Bone marrow (tissue), 2 donors: Measurements from ENCODE around the gene RTN4RL1.

ENCODE experiments used
- DNase-seq, 2 donors: peaks; one replicate each; lab custom pipeline; 2025; lab: John Stamatoyannopoulos, UW

The RTN4RL1 gene

GRCh38 chr17:2058586-2059546 lies 33.7 kb upstream of the RTN4RL1 start:
- peak; percentile 54 to 73 for DNase-seq

- DNase-seq = no peak
Observed at GRCh38 chr17:2057760-2058585, 32.8 kb upstream of the RTN4RL1 start.

GRCh38 chr17:2057175-2057759 lies 32.1 kb upstream of the RTN4RL1 start:
- no peak for DNase-seq

- peak in 1 of 2 donors; percentile 8 for DNase-seq
Observed at GRCh38 chr17:2056206-2057174, 31.4 kb upstream of the RTN4RL1 start.

GRCh38 chr17:2055292-2056205 lies 30.4 kb upstream of the RTN4RL1 start:
- DNase-seq = no peak

- peak in 1 of 2 donors; percentile 78 for DNase-seq
Observed at GRCh38 chr17:2054512-2055291, 29.6 kb upstream of the RTN4RL1 start, which contains the start of gene HIC1. TSS of gene HIC1 (plus strand) at chr17:2055103. CDS start at chr17:2056691, 1,588 bp downstream.

GRCh38 chr17:2054262-2054511 lies 29.1 kb upstream of the RTN4RL1 start:
- DNase-seq = no peak

- peak; percentile 24 to 29 for DNase-seq
Observed at GRCh38 chr17:2053380-2054261, 28.5 kb upstream of the RTN4RL1 start.

GRCh38 chr17:2051933-2052559 lies 26.9 kb upstream of the RTN4RL1 start:
- DNase-seq = no peak

- no peak for DNase-seq
Observed at GRCh38 chr17:2051061-2051932, 26.2 kb upstream of the RTN4RL1 start.

GRCh38 chr17:2050300-2051060 lies 25.3 kb upstream of the RTN4RL1 start:
- DNase-seq = peak in 1 of 2 donors; percentile 75

GRCh38 chr17:2049333-2050299 lies 24.5 kb upstream of the RTN4RL1 start:
- DNase-seq = peak in 1 of 2 donors; percentile 77

- no peak for DNase-seq
Observed at GRCh38 chr17:2048805-2049204, 23.7 kb upstream of the RTN4RL1 start.

GRCh38 chr17:2047590-2047989 lies 22.5 kb upstream of the RTN4RL1 start:
- DNase-seq = no peak
